ENCODE data around the gene ZGLP1.

DNA sequence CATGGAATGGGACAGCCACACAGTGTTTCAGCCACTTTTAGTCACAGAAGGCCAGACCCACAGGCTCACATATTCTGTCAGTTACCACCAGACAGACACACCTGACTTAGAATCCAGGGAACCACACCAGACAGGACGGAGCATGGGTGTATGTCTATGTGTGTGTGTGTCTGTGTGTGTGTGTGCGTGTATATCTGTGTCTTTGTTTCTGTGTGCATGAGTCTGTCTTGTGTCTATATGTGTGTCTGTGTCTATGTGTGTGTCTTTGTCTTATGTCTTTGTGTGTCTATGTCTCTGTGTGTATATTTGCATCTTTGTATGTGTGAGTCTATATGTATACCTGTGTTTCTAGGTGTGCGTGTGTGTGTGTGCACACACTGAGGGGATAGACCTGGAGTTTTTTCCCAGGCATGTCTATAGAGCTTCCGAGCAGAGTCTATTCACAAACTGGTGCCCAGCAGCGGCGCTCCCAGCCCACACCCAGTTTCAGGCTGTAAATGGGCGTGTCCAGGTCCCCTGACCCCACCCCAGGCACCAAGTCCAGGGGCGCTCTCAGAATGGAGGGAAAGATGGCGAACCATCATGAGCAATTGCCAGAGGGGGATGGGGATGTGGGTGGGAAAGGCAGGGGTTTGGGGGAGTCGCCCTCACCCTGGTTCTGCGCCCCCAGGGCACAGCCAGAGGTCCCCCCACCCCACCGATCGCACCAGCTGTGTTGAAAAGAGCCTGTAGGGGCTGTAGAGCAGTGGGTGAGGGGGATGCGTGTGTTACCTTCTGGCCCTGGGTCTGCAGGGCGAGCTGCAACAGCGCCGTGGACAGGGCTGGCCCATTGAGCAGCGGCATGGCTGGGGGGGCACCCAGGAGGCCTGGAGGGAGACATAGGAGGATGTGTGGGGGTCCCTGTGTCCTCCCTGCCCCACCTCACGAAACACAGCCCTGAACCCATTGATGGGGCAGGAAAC lies 12.5 kb upstream of the ZGLP1 start:
- TF ChIP-seq CTCF (conservative IDR thresholded peaks at IDR 0.05; ENCODE audit: low read length) (no peak), EZH2phosphoT487 (IDR thresholded peaks at IDR 0.05; ENCODE audit: borderline replicate concordance, low read depth, low read length) (no peak)

Measured in OCI-LY7 (cell line).